Keratinocyte (primary cell): ENCODE data around the gene KCNH6. TPM values are rescaled to one million over a fixed set of nuclear protein-coding genes. Genes with fewer than 3 reads are reported as not detected.

ENCODE experiments used
- DNase-seq: peaks from one replicate; pipeline ENCODE4 v3.0.0-alpha.2; 2011; ENCODE audit warnings: low read depth, missing footprints, low spot score
- FAIRE-seq: peaks from 2 replicates; lab custom pipeline; 2011; peaks lifted over from hg19 to GRCh38; lab: Jason Lieb, UNC
- H2AFZ ChIP-seq: 2 replicates; pipeline ENCODE4 v1.6.0; 2012; ENCODE audit warnings: low read length, control low read depth, inconsistent platforms; ENCODE audit not compliant: control insufficient read depth
- H3K27ac ChIP-seq: 2 replicates; pipeline ENCODE4 v1.5.1; 2011; ENCODE audit warnings: low read length; ENCODE audit not compliant: control insufficient read depth, insufficient read depth
- H3K27me3 ChIP-seq: 3 replicates; pipeline ENCODE4 v1.6.0; 2011; ENCODE audit warnings: low read length; ENCODE audit not compliant: control insufficient read depth, insufficient read depth; ENCODE audit errors: extremely low read depth
- H3K36me3 ChIP-seq, 2 experiments: 2 replicates in 1 of 2; 3 replicates in 1 of 2; pipeline ENCODE4 v1.5.1; 2011; ENCODE audit warnings: low read length in 2 of 2, mild to moderate bottlenecking in 1 of 2; ENCODE audit not compliant: control insufficient read depth in 2 of 2, insufficient read depth in 2 of 2; ENCODE audit errors: extremely low read depth in 1 of 2
- H3K4me1 ChIP-seq: 3 replicates; pipeline ENCODE4 v1.5.1; 2011; ENCODE audit warnings: low read length; ENCODE audit not compliant: control insufficient read depth, insufficient read depth; ENCODE audit errors: extremely low read depth
- H3K4me2 ChIP-seq: 3 replicates; pipeline ENCODE4 v1.6.0; 2011; ENCODE audit warnings: low read depth, low read length; ENCODE audit not compliant: control insufficient read depth, insufficient read depth; ENCODE audit errors: extremely low read depth
- H3K4me3 ChIP-seq, 3 experiments: fragments of 200-600 bp in 1 of 3; sonication (generic) in 1 of 3; 2 replicates in 2 of 3; 3 replicates in 1 of 3; pipeline ENCODE4 v1.5.1; 2011 to 2016; ENCODE audit warnings: low read length in 3 of 3, mild to moderate bottlenecking in 3 of 3, control low read depth in 2 of 3, inconsistent platforms in 1 of 3, low read depth in 1 of 3, mixed read lengths in 1 of 3, mixed run types in 1 of 3, moderate library complexity in 1 of 3; ENCODE audit not compliant: control insufficient read depth in 2 of 3, insufficient read depth in 2 of 3; ENCODE audit errors: extremely low read depth in 1 of 3
- H3K79me2 ChIP-seq: 2 replicates; pipeline ENCODE4 v1.6.0; 2012; ENCODE audit warnings: low read length; ENCODE audit not compliant: control insufficient read depth, insufficient read depth
- H3K9ac ChIP-seq: 3 replicates; pipeline ENCODE4 v1.6.0; 2011; ENCODE audit warnings: low read length; ENCODE audit not compliant: control insufficient read depth, insufficient read depth; ENCODE audit errors: extremely low read depth
- H3K9me1 ChIP-seq: 3 replicates; pipeline ENCODE4 v1.6.0; 2011; ENCODE audit warnings: low read length; ENCODE audit not compliant: control insufficient read depth, insufficient read depth; ENCODE audit errors: extremely low read depth
- H3K9me3 ChIP-seq: 2 replicates; pipeline ENCODE4 v1.5.1; 2012; ENCODE audit warnings: low read depth, low read length; ENCODE audit not compliant: control insufficient read depth
- H4K20me1 ChIP-seq: 3 replicates; pipeline ENCODE4 v1.6.0; 2011; ENCODE audit warnings: low read length; ENCODE audit not compliant: control insufficient read depth, insufficient read depth; ENCODE audit errors: extremely low read depth
- CTCF ChIP-seq, 3 experiments: IDR thresholded peaks in 1 of 3; conservative IDR thresholded peaks in 1 of 3; optimal IDR thresholded peaks in 1 of 3; 2 replicates in 2 of 3; 3 replicates in 1 of 3; pipeline versions ENCODE3 to v1.5.1; 2011; ENCODE audit warnings: low read length in 3 of 3, mild to moderate bottlenecking in 3 of 3, moderate library complexity in 2 of 3, control low read depth in 1 of 3, inconsistent platforms in 1 of 3; ENCODE audit not compliant: insufficient read depth in 2 of 3; ENCODE audit errors: extremely low read depth in 1 of 3
- EZH2 ChIP-seq: IDR thresholded peaks from one replicate; pipeline ENCODE4 v1.6.1; 2012; ENCODE audit warnings: inconsistent platforms, mild to moderate bottlenecking, low read length, moderate library complexity
- dilution Hi-C: fragments of 300-500 bp; cut with MboI; formaldehyde crosslinking; loops from one replicate; pipeline ENCODE4 v1.7.0; 2020; ENCODE audit warnings: low sequenced_read_pairs; ENCODE audit not compliant: extremely low pct_ligation_motif_present
- polyA plus RNA-seq, 5 experiments: library from polyadenylated mRNA; depleted of rRNA in 3 of 5; stranded (reverse) in 3 of 5; stranded (forward) in 1 of 5; unstranded in 1 of 5; fragments of >200 nt; gene quantifications; 1 replicate in 1 of 5; 2 replicates in 3 of 5; 3 replicates in 1 of 5; pipeline versions ENCODE4 v1.2.1 to v1.2.3, GENCODE V29; 2011 to 2012; ENCODE audit warnings: missing spikeins in 2 of 5, low read depth in 1 of 5, low replicate concordance in 1 of 5

The KCNH6 gene
- polyA plus RNA-seq, 1 donor (not counting 4 experiments of a cell fraction or from before 2014, with no cell fraction given): not detected

GRCh38 chr17:63519116-63519881, 3.9 kb upstream of the KCNH6 start:
- FAIRE-seq (no peak), DNase-seq (no peak)
- Histone ChIP-seq H3K36me3 (no peaks in the 10 kb centered on the region), H3K9ac (no peak overlapping the region), H4K20me1 (no peaks in the 10 kb centered on the region), H2AFZ (no peak overlapping the region), H3K4me1 (no peaks in the 10 kb centered on the region), H3K27ac (no peak overlapping the region), H3K4me2 (no peak overlapping the region), H3K27me3 (peaks cover 13% of the 10 kb centered on the region), H3K4me3 (no peak overlapping the region), H3K79me2 (no peaks in the 10 kb centered on the region), H3K9me1 (no peaks in the 10 kb centered on the region), H3K9me3 (no peaks in the 10 kb centered on the region)
- dilution Hi-C loops: no loop called here
- TF ChIP-seq CTCF (optimal IDR thresholded peaks at IDR 0.05 in 1 of 3, IDR thresholded peaks at IDR 0.05 in 1 of 3, conservative IDR thresholded peaks at IDR 0.05 in 1 of 3; ENCODE audit: extremely low read depth in 1 of 3, insufficient read depth in 2 of 3, low read length in 3 of 3) (no peak), EZH2 (no peak)

GRCh38 chr17:63519972-63520882, 2.9 kb upstream of the KCNH6 start:
- no peak overlapping the region for H3K4me2 ChIP-seq
- DNase-seq: no peak
- no peak overlapping the region for H3K9ac ChIP-seq
- no peaks in the 10 kb centered on the region for H3K36me3 ChIP-seq
- no peaks in the 10 kb centered on the region for H3K9me3 ChIP-seq
- no peak overlapping the region for H3K27ac ChIP-seq
- no peaks in the 10 kb centered on the region for H3K9me1 ChIP-seq
- no peaks in the 10 kb centered on the region for H3K4me1 ChIP-seq
- no peaks in the 10 kb centered on the region for H3K79me2 ChIP-seq
- H3K27me3 ChIP-seq: peaks cover 20% of the 10 kb centered on the region
- no peaks in the 10 kb centered on the region for H4K20me1 ChIP-seq
- no peak for FAIRE-seq
- no peak overlapping the region for H2AFZ ChIP-seq
- no peak for TF ChIP-seq EZH2
- no peak overlapping the region for H3K4me3 ChIP-seq
- dilution Hi-C loops: no loop called here
